Endometrial microvascular endothelial cells (primary cell): ENCODE data around the gene ZNF598. TPM values are rescaled to one million over a fixed set of nuclear protein-coding genes. Genes with fewer than 3 reads are reported as not detected.

Experiments used
- in situ Hi-C: cut with HindIII; loops from 2 replicates; pipeline ENCODE4 v1.10.0; 2017; ENCODE audit warnings: low sequenced_read_pairs, low pct_unique_long_range_greater_than_20kb; ENCODE audit errors: inconsistent ontology term
- total RNA-seq: library from RNA; depleted of rRNA; stranded (reverse); fragments of >200 nt; gene quantifications from one replicate; pipeline ENCODE4 v1.2.3, GENCODE V29; 2015; ENCODE audit errors: inconsistent ontology term

The ZNF598 gene
- total RNA-seq, 1 donor from 2014 or later: 50.6 TPM

DNA sequence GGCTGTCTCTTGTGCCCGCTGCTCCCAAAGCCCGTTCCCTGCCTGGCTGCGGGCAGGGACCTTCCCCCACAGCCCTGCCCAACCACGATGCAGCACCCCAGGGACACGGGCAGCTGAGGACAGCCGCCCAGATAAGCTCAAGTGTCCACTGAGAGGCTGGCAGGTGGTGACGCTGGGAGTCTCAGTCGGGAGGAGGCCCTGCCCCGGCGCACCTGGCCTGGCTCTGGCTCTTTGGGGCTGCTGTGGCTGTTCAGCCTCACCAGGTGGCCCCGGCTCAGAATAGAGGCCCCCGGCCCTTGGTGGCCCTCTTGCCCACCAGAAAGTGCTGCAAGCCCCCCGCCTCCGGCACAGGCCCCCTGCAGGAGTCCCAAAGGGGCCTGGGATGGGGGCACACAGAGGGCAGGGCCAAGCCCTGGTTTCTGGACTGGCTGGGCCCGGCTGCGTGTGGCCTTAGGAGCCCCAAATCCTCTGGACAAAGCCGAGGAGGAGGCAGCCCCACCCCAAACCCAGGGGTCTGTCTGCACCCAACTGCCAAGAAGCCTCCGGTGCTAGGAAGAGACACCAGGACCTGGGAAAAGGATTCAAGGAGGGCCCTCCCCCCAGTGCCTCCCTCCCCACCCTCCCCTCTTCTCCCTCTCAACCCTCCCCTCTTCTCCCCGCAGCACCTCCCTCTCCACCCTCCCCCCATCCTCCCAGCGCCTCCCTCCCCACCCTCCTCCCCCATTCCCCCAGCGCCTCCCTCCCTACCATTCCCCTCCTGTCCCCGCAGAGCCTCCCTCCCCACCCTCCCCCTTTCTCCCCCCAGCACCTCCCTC is 32.8 kb upstream of the ZNF598 start:
- in situ Hi-C loops: loop anchor here (25.0 kb wide), 1 partner anchor 120 kb away; the partner anchor contains the start of gene TRAF7

DNA sequence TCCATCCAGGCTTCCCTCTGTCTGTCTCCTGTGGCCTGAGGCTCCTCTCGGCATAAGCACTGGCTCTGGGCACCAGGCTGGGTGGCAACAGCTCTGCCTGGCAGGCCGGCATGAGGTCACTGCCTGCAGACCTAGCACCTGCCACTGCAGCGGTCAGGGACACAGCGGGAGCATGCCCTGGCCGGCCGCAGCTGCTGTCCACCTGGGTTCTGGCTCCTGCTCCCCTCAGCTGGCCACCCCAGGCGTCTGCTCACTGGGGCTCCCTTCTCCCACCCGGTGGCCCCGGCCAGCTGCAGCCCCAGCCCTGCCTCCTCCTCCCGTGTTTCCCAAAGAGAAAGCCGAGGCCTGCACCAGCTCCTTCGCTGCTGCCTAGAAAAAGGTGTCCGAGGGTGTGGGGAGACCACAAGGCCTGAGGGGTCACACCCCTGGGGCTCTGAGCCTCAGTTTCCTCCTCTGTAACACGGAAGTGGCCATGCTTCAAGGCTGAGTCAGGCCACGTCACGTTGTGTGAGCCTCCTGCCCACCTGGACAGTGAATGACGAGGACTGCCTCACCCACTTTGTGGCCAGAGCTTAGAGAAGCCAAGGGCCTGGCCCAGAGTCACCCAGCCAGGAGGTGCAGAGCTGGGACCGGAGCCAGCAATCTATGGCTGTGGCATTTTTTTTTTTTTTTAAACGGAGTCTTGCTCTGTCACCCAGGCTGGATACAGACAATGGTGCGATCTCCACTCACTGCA is 31.3 kb upstream of the ZNF598 start:
- in situ Hi-C loops: loop anchor here (25.0 kb wide), 1 partner anchor 121 kb away; the partner anchor contains the start of gene TRAF7

DNA sequence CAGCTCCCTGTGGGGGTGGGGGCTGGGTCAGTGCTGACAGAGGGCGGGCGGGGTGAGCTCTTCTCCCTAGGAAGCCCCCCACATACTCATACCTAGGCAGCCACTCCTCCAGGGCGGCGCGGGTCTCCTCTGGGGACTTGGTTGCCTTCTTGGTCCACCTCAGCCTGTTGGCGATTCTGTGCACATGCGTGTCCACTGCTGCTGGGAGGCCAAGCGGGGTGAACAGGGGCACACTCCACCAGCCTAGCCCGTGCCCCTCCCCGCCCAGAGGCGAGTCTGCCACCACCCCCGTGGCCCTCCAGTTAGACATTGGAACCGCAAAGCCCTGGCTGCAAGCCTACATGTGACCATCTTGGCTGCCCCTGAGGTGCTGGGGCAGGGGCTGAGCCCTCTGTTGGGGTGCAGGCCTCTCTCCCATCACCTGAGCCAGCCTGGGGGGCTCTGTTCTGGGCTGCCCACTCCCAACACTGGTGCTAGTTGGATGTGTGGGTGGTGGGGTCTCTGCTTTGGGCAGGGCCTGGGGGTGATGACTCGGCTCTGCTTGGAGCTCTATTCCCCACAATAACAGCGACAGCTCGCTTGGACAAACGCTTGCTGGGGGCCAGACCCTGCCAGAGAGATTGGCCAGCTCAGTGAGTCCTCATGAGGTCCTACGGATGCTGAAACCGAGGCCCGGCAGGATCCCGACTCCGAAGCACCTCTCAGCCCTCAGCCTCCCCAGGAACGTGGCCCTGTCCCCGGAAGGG is 30.6 kb upstream of the ZNF598 start:
- in situ Hi-C loops: loop anchor here (25.0 kb wide), 1 partner anchor 122 kb away; the partner anchor contains the start of gene TRAF7

DNA sequence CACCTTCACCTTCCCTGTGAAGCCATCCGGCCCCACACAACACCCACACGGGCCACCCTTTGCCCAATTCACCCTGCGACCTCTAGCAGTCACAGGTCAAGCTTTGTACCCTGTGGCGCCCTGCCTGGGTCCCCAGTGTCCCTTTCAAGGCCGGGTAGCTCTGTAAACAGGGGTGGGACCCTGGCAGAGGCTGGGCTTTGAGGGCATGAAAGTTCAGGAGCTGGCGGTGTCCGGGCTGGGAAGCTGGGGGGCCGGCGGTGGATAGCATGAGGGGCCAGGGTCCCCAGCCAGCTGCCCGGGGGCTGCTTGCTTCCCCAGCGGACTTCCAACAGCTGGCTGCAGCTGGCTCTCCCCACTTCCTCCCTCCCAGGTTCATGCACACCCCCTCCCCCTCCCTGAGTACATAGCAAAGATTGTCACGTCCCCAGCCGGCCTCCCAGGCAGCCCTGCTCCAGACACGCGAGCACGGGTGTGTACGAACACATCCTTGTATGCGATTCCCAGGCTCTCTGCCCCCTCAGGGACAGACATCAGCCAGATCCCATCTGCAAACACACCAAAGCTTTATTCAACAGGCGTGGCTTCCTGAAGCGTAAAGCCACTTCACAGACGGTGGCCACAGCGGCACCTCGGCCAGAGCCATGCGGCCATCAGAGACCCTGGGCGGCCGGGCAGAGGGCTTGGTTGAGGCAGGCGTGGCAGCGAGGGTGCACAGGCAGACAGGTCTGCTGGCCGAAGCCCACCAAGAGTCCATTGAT is 29.8 kb upstream of the ZNF598 start:
- in situ Hi-C loops: loop anchor here (25.0 kb wide), 1 partner anchor 123 kb away; the partner anchor contains the start of gene TRAF7

- in situ Hi-C loops: loop anchor here (25.0 kb wide), 1 partner anchor 124 kb away; the partner anchor contains the start of gene TRAF7
These were observed 29.0 kb upstream of the ZNF598 start for GRCh38 chr16:2038382-2039231.

GRCh38 chr16:2037647-2038381 is 28.2 kb upstream of the ZNF598 start:
- in situ Hi-C loops: loop anchor here (25.0 kb wide), 1 partner anchor 124 kb away; the partner anchor contains the start of gene TRAF7

- in situ Hi-C loops: loop anchor here (25.0 kb wide), 1 partner anchor 125 kb away; the partner anchor contains the start of gene TRAF7
These were observed 27.5 kb upstream of the ZNF598 start for GRCh38 chr16:2037115-2037514.

DNA sequence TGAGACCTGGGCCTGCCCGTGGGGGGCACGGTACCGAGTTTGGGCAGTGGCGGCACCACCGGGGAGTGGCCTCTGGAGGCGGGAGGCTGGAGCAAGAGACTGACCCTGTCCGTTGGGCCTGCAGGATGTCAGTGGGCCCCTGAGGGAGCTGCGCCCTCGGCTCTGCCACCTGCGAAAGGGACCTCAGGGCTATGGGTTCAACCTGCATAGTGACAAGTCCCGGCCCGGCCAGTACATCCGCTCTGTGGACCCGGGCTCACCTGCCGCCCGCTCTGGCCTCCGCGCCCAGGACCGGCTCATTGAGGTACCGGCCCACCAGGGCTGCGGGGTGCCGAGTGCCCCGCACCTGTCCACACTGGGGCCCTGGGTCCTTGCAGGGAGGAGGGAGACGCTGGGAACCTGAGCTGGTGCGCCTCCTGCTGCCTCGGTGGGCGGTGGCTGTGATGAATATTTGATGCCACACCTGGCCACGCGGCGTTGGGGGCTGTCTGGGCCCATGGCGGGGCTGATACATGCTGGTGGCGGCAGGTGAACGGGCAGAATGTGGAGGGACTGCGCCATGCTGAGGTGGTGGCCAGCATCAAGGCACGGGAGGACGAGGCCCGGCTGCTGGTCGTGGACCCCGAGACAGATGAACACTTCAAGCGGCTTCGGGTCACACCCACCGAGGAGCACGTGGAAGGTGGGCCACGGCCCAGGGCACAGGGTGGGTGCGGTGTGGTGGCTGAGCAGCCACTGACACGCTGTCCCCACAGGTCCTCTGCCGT is 26.8 kb upstream of the ZNF598 start:
- in situ Hi-C loops: loop anchor here (25.0 kb wide), 1 partner anchor 126 kb away; the partner anchor contains the start of gene TRAF7

GRCh38 chr16:2035431-2036199 is 26.0 kb upstream of the ZNF598 start:
- in situ Hi-C loops: loop anchor here (25.0 kb wide), 1 partner anchor 127 kb away; the partner anchor contains the start of gene TRAF7

DNA sequence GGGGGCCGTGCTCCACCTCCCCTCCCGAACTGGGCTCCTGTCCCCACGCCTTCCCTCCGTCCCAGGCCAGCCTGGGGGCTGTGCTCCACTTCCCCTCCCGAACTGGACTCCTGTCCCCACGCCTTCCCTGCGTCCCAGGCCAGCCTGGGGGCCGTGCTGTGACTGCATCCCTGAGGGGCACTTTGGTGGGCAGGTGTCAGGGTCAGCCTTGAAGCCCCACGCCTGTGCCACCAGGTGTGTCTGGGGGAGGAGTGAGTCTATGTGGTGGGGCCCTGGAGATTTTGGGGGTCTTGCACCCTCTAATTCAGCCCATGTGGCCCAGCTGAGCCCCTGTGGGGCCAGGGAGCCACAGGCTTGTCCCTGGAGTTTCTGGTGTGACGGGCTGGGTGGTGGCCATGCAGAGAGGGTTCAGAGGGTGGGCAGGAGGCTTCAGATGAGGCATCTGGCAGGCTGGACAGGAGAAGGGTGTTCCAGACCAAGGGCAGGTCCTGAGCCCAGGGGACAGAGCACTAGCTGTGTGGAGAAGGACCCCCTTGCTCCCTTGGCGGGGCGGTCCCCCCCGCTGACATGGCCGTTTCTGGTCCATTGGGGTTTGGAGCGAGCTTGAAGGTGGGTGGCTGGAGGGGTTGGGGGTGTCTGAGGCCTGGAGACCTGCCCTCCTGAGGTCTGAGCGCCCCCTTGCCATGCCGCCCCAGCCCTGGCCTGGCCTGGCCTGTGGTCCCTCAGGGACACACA is 25.2 kb upstream of the ZNF598 start:
- in situ Hi-C loops: loop anchor here (25.0 kb wide), 1 partner anchor 127 kb away; the partner anchor contains the start of gene TRAF7

- in situ Hi-C loops: loop anchor here (25.0 kb wide), 1 partner anchor 128 kb away; the partner anchor contains the start of gene TRAF7
These were observed 24.5 kb upstream of the ZNF598 start for GRCh38 chr16:2033909-2034695.

DNA sequence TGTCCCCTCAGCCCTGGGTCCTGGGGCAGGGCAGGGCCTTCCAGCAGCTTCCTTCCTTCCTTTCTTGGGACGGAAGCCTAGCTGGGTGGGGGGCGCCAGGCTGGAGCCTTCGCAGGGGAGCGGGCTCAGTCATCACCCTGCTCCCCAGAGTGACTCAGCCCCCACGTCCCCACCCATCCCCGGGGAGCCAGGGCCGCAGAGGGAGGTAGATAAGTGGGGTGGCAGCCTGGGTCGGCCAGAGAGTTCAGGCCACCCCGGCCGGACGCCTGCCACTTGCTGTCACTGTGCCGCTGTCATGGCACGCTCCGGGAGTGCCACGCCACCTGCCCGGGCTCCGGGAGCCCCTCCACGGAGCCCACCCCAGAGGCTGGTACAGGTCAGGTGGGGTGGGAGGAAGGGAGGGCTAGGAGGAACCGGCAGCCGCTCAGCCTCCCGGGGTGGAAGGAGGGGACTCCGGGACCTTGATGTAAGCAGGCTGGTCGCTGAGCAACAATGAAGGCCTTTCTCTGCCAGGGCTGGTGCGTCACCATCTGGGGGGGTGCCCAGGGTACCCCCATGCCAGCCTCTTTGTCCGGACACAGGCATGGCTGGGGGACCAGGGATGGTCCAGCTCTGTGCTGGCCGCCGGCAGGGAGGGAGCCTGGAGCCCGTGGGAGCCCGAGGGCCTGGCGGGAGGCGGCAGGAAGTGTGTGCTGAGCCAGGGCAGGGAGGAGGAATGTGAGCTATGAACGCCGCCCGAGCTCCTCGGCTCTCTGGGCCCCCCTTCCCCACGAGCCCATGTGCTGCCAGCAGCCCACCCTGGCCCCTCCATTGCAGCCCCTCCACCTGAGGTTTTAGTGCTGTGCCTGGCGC is 23.7 kb upstream of the ZNF598 start:
- in situ Hi-C loops: loop anchor here (25.0 kb wide), 1 partner anchor 129 kb away; the partner anchor contains the start of gene TRAF7
